ENCODE results near the gene RNASE11. TPM values are rescaled to one million over a fixed set of nuclear protein-coding genes. Genes with fewer than 3 reads are reported as not detected.

The RNASE11 gene
- total RNA-seq, 2 experiments from 2014 or later: not detected

GRCh38 chr14:20614038-20614840, 26.4 kb upstream of the RNASE11 start:
- BruUV-seq (replicated peaks): no TSS peak
- H3K9me2 ChIP-seq (ENCODE audit: insufficient read depth, low read length): no peaks in the 10 kb centered on the region
- CTCF ChIA-PET (ENCODE audit: unreplicated experiment): no interaction called here
- H3K27ac ChIP-seq (ENCODE audit: low read depth, low read length, poor library complexity, severe bottlenecking): no peak overlapping the region
- TF ChIP-seq CTCF (conservative IDR thresholded peaks at IDR 0.05; ENCODE audit: low read length) (no peak), EZH2phosphoT487 (IDR thresholded peaks at IDR 0.05; ENCODE audit: borderline replicate concordance, low read depth, low read length) (no peak)
- peak overlapping the region; percentile 88 for H2AFZ ChIP-seq (ENCODE audit: low read length)
- H4K20me1 ChIP-seq (ENCODE audit: insufficient read depth, low read length): no peaks in the 10 kb centered on the region
- POLR2A ChIA-PET: interaction anchor here (1.0 to 1.3 kb wide), 5 partner anchors 68 to 291 kb away, joined by 3 to 4 read pairs (median 3); partner anchors contain the start of genes APEX1 and OSGEP
- peaks cover 39% of the 10 kb centered on the region for H3K4me1 ChIP-seq (ENCODE audit: insufficient read depth, low read length, poor library complexity, severe bottlenecking)
- H3K36me3 ChIP-seq (ENCODE audit: insufficient read depth, low read length): no peaks in the 10 kb centered on the region
- no peaks in the 10 kb centered on the region for H3K79me2 ChIP-seq (ENCODE audit: insufficient read depth, low read depth, low read length)
- intact Hi-C loops (cut with micrococcal nuclease; ENCODE audit: unreplicated experiment): loop anchor here (5.0 kb wide), 1 partner anchor 142 kb away; no protein-coding TSS in a partner anchor
- no peak for DNase-seq (ENCODE audit: low spot score)
- H3K4me2 ChIP-seq (ENCODE audit: low read length): peak overlapping the region; percentile 88
- peak overlapping the region; percentile 72 for H3K4me3 ChIP-seq (ENCODE audit: low read depth, low read length, poor library complexity, severe bottlenecking)
- no peaks in the 10 kb centered on the region for H3K9me3 ChIP-seq (ENCODE audit: low read length)

- peak overlapping the region; percentile 11 for H3K27ac ChIP-seq (ENCODE audit: low read depth, low read length, poor library complexity, severe bottlenecking)
These were observed 25.6 kb upstream of the RNASE11 start for GRCh38 chr14:20613094-20614037.

More at GRCh38 chr14:20613094-20614037, 25.6 kb upstream of the RNASE11 start:
- no peaks in the 10 kb centered on the region for H3K9me3 ChIP-seq (ENCODE audit: low read length)
- peak overlapping the region; percentile 88 for H3K4me2 ChIP-seq (ENCODE audit: low read length)
- ChIA-PET POLR2A (interaction anchor here (0.6 to 1.6 kb wide), 7 partner anchors 69 to 307 kb away, joined by 3 to 5 read pairs (median 3); partner anchors contain the start of genes APEX1, OSGEP and TTC5), CTCF (ENCODE audit: unreplicated experiment) (interaction anchor here (1.4 kb wide), 1 partner anchor 71 kb away, joined by 4 read pairs; the partner anchor contains the start of gene RNASE4)
- no peaks in the 10 kb centered on the region for H3K36me3 ChIP-seq (ENCODE audit: insufficient read depth, low read length)
- no peaks in the 10 kb centered on the region for H3K9me2 ChIP-seq (ENCODE audit: insufficient read depth, low read length)
- H2AFZ ChIP-seq (ENCODE audit: low read length): peak overlapping the region; percentile 88
- TF ChIP-seq CTCF (conservative IDR thresholded peaks at IDR 0.05; ENCODE audit: low read length) (peak; percentile 79), EZH2phosphoT487 (IDR thresholded peaks at IDR 0.05; ENCODE audit: borderline replicate concordance, low read depth, low read length) (no peak)
- DNase-seq (ENCODE audit: low spot score): peak; percentile 93
- peaks cover 47% of the 10 kb centered on the region for H3K4me1 ChIP-seq (ENCODE audit: insufficient read depth, low read length, poor library complexity, severe bottlenecking)
- no peaks in the 10 kb centered on the region for H3K79me2 ChIP-seq (ENCODE audit: insufficient read depth, low read depth, low read length)
- intact Hi-C loops (cut with micrococcal nuclease; ENCODE audit: unreplicated experiment): loop anchor here (1.0 to 5.0 kb wide), 5 partner anchors 55 to 309 kb away; partner anchors contain the start of genes PARP2 and TTC5
- no peaks in the 10 kb centered on the region for H4K20me1 ChIP-seq (ENCODE audit: insufficient read depth, low read length)
- H3K4me3 ChIP-seq (ENCODE audit: low read depth, low read length, poor library complexity, severe bottlenecking): peak overlapping the region; percentile 72
- BruUV-seq (replicated peaks): no TSS peak
